ENCODE measurements around the gene NAGLU.
A peak's percentile ranks its signal among the peaks of the same experiment; 100 is the strongest.
"Not testable (repeated sequence)": the region's sequence is repeated elsewhere in the genome, so short reads cannot be mapped to it uniquely, and the experiment has no call there.

The NAGLU gene

DNA sequence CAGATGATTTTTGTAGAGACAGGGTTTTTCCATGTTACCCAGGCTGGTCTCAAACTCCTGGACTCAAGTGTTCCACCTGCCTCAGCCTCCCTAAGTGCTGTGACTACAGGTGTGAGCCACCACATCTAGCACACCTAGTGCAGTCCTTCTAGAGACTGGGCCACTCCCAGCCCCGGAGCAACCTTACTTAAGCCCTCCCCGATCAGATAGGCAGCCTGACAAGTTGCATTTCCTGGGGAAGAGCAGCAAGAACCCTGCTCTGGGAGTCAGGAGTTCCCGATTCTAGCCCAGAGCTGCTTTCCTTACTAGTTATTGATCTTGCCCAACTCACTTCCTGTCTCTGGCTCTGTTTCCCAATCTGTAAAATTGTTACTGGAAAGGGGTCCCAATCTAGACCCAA lies 7.0 kb upstream of the NAGLU start:
- DNase-seq = peak in 1 of 2 experiments; percentile 21
- TF ChIP-seq GATA1 (IDR thresholded peaks at IDR 0.05; ENCODE audit: low read depth, low read length) (no peak), POLR2A (IDR thresholded peaks at IDR 0.05; ENCODE audit: low read length) (no peak)

DNA sequence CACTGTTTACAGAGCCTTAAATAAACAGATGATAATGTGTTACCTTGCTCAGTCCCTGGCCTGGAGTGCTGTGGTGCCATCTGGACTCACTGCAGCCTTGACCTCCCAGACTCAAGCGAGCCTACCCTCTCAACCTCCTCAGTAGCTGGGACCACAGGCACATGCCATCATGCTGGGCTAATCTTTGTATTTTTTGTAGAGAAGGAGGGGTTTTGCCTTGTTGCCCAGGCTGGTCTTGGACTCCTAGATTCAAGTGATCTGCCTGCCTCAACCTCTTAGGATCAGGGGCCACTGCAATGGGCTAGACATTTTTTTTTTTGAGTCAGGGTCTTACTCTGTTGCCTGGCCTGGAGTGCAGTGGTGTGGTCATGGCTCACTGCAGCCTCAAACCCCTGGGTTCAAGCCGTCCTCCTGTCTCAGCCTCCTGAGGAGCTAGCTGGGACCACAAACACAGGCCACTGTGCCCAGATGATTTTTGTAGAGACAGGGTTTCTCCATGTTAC lies 5.0 kb upstream of the NAGLU start:
- no peak for TF ChIP-seq POLR2A (IDR thresholded peaks at IDR 0.05; ENCODE audit: low read length)
- no peak for TF ChIP-seq GATA1 (IDR thresholded peaks at IDR 0.05; ENCODE audit: low read depth, low read length)
- no peak for DNase-seq

DNA sequence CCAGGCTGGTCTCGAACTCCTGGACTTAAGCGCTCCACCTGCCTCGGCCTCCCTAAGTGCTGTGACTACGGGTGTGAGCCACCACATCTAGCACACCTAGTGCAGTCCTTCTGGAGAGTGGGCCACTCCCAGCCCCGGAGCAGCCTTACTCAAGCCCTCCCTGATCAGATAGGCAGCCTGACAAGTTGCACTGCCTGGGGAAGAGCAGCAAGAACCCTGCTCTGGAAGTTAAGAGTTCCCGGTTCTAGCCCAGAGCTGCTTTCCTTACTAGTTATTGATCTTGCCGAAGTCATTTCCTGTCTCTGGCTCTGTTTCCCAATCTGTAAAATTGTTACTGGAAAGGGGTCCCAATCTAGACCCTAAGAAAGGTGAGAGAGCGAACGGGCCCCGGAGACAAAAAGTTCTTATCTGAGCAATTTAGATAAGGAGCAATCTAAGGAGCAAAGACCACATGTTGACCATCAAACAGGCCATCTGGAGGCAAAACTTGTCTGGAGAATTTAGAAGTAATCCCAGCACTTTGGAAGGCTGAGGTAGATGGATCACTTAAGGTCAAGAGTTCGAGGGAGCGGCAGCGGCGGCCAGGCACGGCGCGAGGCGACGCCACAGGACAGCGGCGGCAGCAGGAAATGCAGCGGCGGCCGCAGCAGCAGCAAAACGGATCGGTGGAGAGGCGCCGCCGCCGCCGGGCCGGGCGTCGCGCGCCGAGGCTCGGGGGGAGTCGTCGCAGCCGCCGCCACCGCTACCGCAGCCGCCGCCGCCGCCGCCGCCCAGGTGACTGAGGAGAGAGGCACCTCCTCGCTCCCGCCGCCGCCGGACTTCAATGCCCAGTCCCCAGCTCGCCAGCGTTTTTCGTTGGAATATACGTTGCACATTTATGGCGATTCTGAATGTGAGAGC lies 4.3 kb upstream of the NAGLU start:
- DNase-seq = peak; percentile 80 to 82
- no peak for TF ChIP-seq POLR2A (IDR thresholded peaks at IDR 0.05; ENCODE audit: low read length)
- TF ChIP-seq GATA1 (IDR thresholded peaks at IDR 0.05; ENCODE audit: low read depth, low read length) = no peak

GRCh38 chr17:42535155-42536047 lies 640 bp upstream of the NAGLU start:
- DNase-seq = peak in 1 of 2 experiments; percentile 46
- TF ChIP-seq GATA1 (IDR thresholded peaks at IDR 0.05; ENCODE audit: low read depth, low read length) (no peak), POLR2A (IDR thresholded peaks at IDR 0.05; ENCODE audit: low read length) (no peak)

DNA sequence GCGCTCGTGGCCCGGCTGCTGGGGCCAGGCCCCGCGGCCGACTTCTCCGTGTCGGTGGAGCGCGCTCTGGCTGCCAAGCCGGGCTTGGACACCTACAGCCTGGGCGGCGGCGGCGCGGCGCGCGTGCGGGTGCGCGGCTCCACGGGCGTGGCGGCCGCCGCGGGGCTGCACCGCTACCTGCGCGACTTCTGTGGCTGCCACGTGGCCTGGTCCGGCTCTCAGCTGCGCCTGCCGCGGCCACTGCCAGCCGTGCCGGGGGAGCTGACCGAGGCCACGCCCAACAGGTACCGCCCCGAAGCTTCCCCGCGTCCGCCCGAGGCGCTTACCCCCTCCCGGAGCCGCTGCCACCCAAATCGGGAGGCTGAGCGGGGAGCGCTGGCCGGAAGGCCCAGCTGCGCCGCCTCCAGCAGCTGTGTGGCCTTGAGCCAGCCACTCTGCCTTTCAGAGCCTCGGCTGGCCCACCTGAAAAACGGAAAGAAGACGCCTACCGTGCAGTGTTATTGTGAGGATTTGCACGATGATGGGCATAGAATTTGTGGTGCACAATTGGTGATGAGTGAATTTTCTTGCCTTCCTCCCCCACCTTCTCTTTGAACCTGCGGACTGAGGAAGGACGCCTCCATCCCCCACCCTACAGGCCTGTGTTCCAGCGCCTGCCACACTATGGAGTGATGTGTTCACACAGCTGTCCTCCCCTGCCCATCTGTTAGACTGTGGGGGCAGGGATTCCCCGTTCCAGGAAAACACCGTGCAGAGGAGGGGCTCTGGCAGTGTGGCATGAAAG lies 523 bp downstream of the NAGLU start:
- peak; percentile 82 to 85 for DNase-seq
- TF ChIP-seq GATA1 (IDR thresholded peaks at IDR 0.05; ENCODE audit: low read depth, low read length) (no peak), POLR2A (IDR thresholded peaks at IDR 0.05; ENCODE audit: low read length) (no peak)

DNA sequence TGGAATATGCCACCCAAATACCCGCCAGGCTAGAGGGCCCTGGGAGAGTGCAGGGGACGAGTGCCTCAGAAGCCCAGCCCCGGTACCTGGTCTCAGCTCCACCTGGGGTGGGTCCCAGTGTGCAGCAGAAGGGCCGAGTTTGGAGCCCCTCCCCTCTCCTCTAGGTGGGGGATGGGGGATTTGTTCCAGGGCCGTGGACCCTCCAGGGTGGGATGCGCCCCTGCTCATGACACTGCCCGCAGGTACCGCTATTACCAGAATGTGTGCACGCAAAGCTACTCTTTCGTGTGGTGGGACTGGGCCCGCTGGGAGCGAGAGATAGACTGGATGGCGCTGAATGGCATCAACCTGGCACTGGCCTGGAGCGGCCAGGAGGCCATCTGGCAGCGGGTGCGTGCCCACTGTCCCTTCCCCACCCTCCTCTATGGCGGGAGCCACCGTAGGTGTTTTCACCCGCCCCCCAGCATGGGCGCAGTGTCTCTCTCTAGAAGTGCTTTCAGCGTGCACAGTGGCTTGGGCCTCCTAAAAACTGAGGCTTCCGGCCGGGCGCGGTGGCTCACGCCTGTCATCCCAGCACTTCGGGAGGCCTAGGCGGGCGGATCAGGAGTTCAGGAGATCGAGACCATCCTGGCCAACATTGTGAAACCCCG lies 1.2 kb downstream of the NAGLU start:
- TF ChIP-seq GATA1 (IDR thresholded peaks at IDR 0.05; ENCODE audit: low read depth, low read length) = no peak
- no peak for TF ChIP-seq POLR2A (IDR thresholded peaks at IDR 0.05; ENCODE audit: low read length)
- no peak for DNase-seq

GRCh38 chr17:42537826-42538451 lies 1.9 kb downstream of the NAGLU start:
- no peak for TF ChIP-seq POLR2A (IDR thresholded peaks at IDR 0.05; ENCODE audit: low read length)
- TF ChIP-seq GATA1 (IDR thresholded peaks at IDR 0.05; ENCODE audit: low read depth, low read length) = no peak

GRCh38 chr17:42538482-42538881 lies 2.4 kb downstream of the NAGLU start:
- no peak for DNase-seq
- TF ChIP-seq POLR2A (IDR thresholded peaks at IDR 0.05; ENCODE audit: low read length) = no peak
- no peak for TF ChIP-seq GATA1 (IDR thresholded peaks at IDR 0.05; ENCODE audit: low read depth, low read length)

More at GRCh38 chr17:42537826-42538451, 1.9 kb downstream of the NAGLU start:
- no peak for DNase-seq

DNA sequence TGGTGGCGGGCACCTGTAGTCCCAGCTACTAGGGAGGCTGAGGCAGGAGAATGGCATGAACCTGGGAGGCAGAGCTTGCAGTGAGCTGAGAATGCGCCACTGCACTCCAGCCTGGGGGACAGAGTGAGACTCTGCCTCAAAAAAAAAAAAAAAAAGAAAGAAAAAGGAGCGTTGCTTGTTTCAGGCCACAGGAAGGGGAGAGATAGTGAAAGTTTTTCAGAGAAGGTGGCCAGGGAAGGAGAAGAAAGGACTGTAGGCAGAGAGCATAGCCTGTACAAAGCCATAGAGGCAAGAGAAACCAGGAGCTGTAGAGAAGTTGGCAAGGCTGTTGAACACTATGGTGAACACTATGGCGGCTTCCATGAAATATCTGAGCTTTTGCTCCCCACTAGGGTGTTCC lies 4.5 kb downstream of the NAGLU start:
- DNase-seq = not testable (repeated sequence)

DNA sequence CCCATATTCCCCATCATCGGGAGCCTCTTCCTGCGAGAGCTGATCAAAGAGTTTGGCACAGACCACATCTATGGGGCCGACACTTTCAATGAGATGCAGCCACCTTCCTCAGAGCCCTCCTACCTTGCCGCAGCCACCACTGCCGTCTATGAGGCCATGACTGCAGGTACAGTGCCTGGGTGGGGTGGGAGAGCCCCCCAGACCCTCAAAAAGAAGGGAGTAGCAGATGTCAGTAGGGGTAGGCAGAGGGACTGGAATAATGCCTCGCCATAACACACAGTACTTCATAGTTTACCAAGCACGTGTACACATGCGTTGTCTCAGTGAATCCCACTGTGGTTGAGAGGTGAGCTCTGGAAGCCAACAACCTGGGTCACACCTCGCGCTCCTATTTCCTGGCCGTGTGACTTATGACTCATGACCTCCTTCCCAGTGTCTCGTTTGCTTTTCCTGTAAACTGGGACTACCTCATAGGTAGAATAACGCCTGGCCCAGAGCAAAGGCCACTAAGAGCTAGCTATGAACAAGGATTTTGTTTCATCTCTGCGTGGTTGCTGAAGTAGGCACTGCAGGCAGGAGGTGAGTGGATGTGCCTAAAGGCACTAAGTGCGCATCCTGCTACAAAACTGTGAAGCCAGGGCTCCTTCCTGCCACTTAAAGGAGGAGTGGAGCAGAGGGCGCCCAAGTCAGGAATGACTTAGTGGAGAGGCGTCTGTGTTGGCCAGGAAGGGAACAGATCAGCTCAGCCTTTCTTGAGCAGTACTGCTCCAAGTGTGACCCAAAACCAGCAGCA lies 5.2 kb downstream of the NAGLU start:
- peak; percentile 13 for TF ChIP-seq POLR2A (IDR thresholded peaks at IDR 0.05; ENCODE audit: low read length)
- no peak for TF ChIP-seq GATA1 (IDR thresholded peaks at IDR 0.05; ENCODE audit: low read depth, low read length)
- DNase-seq = no peak

- TF ChIP-seq GATA1 (IDR thresholded peaks at IDR 0.05; ENCODE audit: low read depth, low read length) (no peak), POLR2A (IDR thresholded peaks at IDR 0.05; ENCODE audit: low read length) (no peak)
- no peak for DNase-seq
Measured at GRCh38 chr17:42543190-42544079, 7.4 kb downstream of the NAGLU start.
